ENCODE measurements around the gene DPH2. TPM values are rescaled to one million over a fixed set of nuclear protein-coding genes. Genes with fewer than 3 reads are reported as not detected.

Gene DPH2
- total and polyA plus RNA-seq, 4 donors, result 14.3 to 27.4 (median 19.2) TPM

DNA sequence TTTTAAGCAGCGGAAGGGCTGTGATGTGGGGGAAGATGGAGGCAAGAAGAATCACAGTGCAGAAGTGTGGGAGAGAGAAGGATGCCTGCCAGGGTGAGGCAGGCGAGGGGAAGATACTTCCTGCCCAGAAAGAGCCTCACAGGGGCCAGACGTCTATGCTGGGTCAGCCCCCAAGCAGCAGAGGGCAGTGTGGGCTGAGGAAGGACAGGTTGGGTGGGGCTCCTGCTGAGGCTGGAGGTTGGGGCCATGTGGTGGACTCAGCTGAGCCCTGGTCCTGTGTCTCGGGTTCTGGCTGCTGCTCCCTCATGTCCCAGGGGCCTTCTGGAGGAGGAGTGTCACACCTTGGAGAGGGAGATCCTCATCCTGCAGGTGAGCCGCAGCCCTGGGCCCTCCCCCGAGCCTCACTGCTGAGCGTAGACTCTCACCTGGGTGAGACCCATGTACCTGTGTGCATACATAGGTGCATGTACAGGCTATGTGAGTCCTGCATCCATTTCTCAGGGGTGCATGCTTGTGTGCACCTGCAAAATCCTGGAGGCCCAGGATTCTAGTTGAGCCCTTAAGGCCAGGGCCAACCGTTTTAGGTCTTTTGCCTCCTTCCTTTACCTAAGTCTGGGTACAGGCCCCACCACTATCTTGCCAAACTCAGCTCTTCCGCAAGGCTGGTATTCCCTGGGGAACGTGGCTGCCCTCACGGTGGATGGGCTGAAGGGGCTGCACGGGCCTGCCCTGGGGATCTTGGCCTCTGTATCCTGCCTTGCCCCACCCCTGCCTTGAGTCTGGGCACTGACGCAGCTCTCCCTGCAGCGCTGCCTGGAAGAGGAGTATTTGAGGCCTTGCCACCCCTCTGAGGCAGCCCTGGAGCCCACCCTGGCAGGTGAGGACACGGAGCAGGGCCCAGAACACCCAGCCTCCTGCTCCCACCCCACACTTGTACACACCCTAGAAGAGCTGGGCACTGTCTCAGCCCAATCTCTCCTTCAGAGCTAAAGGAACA, 25.3 kb downstream of the DPH2 start:
- no peaks in the 10 kb centered on the region for H3K27me3 ChIP-seq (ENCODE audit: control insufficient read depth, insufficient read depth, low read length)
- H3K36me3 ChIP-seq (ENCODE audit: control insufficient read depth, insufficient read depth, low read length), result peaks cover 60% of the 10 kb centered on the region
- DNase-seq (ENCODE audit: low read depth in 4 of 6, low spot score in 6 of 6), result peak in 1 of 6 donors; percentile 6
- H3K9me3 ChIP-seq (ENCODE audit: control insufficient read depth, insufficient read depth, low read length), result no peaks in the 10 kb centered on the region
- no peak overlapping the region for H3K27ac ChIP-seq (ENCODE audit: low read depth, low read length)
- H3K4me3 ChIP-seq (ENCODE audit: low read depth, low read length), result no peak overlapping the region
- H3K4me1 ChIP-seq (ENCODE audit: control insufficient read depth, insufficient read depth, low read length), result peaks cover 80% of the 10 kb centered on the region
- WGBS (ENCODE audit: insufficient coverage), result 76% methylated on average over 15 of the region's 15 CpGs

DNA sequence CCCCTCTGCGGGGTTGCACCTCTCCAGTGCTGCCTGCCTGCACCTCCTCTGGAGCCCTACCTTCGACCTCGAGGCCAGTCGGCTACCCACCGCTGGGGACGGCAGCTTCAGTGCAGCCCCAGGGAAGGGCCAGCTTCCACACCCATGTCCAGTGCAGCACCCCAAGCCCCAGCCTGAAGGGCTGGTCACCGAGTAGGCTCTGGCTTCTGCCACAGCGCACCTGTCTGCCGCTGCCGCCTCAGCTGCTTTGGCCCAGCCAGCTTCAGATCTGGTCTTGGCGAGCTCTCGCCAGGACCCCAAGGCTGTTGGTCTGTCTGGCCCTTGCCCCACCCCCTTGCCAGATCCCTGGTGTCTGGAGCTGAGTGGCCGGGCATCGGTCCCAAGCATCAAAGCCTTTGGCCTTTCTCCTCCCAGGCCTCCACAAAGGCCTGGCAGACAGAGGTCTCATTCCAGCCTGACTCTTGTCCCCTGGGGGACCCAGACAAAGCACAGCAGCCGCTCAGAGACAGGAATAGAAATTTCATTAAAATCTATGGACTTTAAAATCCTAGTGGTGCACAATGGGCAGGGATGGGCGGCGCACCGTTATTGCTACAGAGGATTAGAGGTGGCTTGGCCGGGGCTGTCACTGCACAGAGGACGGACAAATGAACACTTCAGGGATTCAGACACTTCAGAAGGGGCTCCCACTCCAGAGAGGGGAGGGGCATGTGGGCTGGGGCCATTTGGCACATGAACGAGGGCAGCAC, 26.3 kb downstream of the DPH2 start:
- Histone ChIP-seq H3K9me3 (ENCODE audit: control insufficient read depth, insufficient read depth, low read length) (no peaks in the 10 kb centered on the region), H3K27me3 (ENCODE audit: control insufficient read depth, insufficient read depth, low read length) (no peaks in the 10 kb centered on the region), H3K4me3 (ENCODE audit: low read depth, low read length) (no peak overlapping the region), H3K4me1 (ENCODE audit: control insufficient read depth, insufficient read depth, low read length) (peaks cover 73% of the 10 kb centered on the region), H3K27ac (ENCODE audit: low read depth, low read length) (no peak overlapping the region), H3K36me3 (ENCODE audit: control insufficient read depth, insufficient read depth, low read length) (peaks cover 62% of the 10 kb centered on the region)
- DNase-seq (ENCODE audit: low read depth in 4 of 6, low spot score in 6 of 6), result peak in 2 of 6 donors; percentile 4 to 56
- WGBS (ENCODE audit: insufficient coverage), result 53% methylated on average over 20 of the region's 21 CpGs

DNA sequence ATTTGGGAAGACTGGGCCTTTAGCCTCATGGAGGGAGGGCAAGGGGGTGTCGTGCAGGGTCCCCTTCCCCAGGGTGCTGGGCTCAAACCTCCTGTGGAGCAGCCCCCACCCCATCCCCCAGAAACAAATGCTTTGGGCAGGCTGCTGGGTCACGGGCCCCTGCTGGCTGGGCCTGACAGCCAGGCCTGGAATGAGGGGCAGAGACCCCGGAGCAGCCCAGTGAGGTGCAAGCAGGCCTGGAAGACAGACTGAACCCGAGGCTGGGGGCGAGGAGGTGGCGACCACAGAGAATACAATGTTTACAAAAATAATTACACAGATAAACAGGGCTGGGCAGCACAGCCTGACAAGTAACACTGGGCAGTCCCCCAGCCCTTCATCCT, 26.9 kb downstream of the DPH2 start:
- H3K36me3 ChIP-seq (ENCODE audit: control insufficient read depth, insufficient read depth, low read length), result peaks cover 68% of the 10 kb centered on the region
- H3K27ac ChIP-seq (ENCODE audit: low read depth, low read length), result no peak overlapping the region
- WGBS (ENCODE audit: insufficient coverage), result 38% methylated on average over 4 of the region's 6 CpGs
- no peaks in the 10 kb centered on the region for H3K27me3 ChIP-seq (ENCODE audit: control insufficient read depth, insufficient read depth, low read length)
- H3K4me3 ChIP-seq (ENCODE audit: low read depth, low read length), result no peak overlapping the region
- H3K9me3 ChIP-seq (ENCODE audit: control insufficient read depth, insufficient read depth, low read length), result no peaks in the 10 kb centered on the region
- H3K4me1 ChIP-seq (ENCODE audit: control insufficient read depth, insufficient read depth, low read length), result peaks cover 67% of the 10 kb centered on the region
- no peak for DNase-seq (ENCODE audit: low read depth in 4 of 6, low spot score in 6 of 6)

DNA sequence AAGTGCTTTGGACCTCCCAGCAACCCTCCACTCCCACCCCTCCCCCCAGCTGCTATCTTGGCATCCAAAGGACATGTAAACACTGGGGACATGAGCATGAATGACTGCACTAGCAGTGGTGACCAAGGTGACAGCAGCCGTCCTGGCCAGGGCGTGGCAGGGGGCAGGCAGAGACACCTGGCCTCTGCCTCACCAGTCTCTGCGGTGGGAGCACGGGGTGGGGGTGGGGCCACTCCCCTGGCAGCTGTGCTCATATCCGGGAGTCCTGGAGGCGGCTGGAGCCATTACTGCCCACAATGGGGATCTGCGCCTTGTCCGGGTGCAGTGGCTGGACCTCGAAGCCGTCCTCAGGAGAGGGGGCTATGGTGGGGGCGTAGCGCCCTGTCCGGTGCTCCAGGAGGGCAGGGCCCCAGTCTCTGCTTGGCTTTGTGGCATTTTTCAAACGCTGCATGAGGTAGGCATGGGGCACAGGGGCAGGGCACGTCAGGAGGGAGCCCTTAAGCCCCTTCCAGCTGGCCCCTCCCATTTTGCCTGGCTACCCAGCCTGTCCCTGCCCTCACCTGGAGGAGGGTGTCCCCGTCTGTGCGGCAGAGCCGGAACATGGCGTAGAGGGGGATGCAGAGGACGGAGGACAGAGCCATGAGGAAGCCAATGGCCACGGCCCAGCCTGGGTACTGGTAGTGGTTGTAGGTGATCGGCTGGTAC, 27.6 kb downstream of the DPH2 start:
- Histone ChIP-seq H3K36me3 (ENCODE audit: control insufficient read depth, insufficient read depth, low read length) (peaks cover 75% of the 10 kb centered on the region), H3K4me3 (ENCODE audit: low read depth, low read length) (no peak overlapping the region), H3K27me3 (ENCODE audit: control insufficient read depth, insufficient read depth, low read length) (no peaks in the 10 kb centered on the region), H3K27ac (ENCODE audit: low read depth, low read length) (no peak overlapping the region), H3K4me1 (ENCODE audit: control insufficient read depth, insufficient read depth, low read length) (peaks cover 60% of the 10 kb centered on the region), H3K9me3 (ENCODE audit: control insufficient read depth, insufficient read depth, low read length) (no peaks in the 10 kb centered on the region)
- no peak for DNase-seq (ENCODE audit: low read depth in 4 of 6, low spot score in 6 of 6)
- WGBS (ENCODE audit: insufficient coverage), result 69% methylated on average over 22 of the region's 22 CpGs

DNA sequence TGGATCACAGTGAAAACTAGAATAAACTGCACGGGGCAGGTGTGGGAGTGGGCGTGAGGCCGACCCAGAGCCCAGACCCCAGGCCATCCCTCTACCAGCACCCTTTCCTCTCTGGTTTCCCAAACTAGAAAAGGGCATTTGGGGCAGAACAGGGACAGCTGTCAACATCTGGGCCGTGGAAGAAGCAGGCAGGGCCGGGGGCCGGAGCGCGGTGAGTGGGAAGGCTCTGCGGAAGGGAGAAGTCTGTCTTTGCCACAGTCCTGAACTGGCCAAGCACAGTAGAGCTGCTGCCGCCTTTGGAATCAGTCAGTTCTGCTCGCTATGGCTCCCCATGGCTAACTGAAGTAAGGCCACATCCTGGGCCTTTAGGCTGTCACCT, 28.2 kb downstream of the DPH2 start:
- H3K4me3 ChIP-seq (ENCODE audit: low read depth, low read length), result no peak overlapping the region
- no peaks in the 10 kb centered on the region for H3K27me3 ChIP-seq (ENCODE audit: control insufficient read depth, insufficient read depth, low read length)
- WGBS (ENCODE audit: insufficient coverage), result 87% methylated on average over 11 of the region's 11 CpGs
- no peak for DNase-seq (ENCODE audit: low read depth in 4 of 6, low spot score in 6 of 6)
- H3K27ac ChIP-seq (ENCODE audit: low read depth, low read length), result no peak overlapping the region
- H3K36me3 ChIP-seq (ENCODE audit: control insufficient read depth, insufficient read depth, low read length), result peaks cover 81% of the 10 kb centered on the region
- H3K9me3 ChIP-seq (ENCODE audit: control insufficient read depth, insufficient read depth, low read length), result no peaks in the 10 kb centered on the region
- peaks cover 55% of the 10 kb centered on the region for H3K4me1 ChIP-seq (ENCODE audit: control insufficient read depth, insufficient read depth, low read length)

DNA sequence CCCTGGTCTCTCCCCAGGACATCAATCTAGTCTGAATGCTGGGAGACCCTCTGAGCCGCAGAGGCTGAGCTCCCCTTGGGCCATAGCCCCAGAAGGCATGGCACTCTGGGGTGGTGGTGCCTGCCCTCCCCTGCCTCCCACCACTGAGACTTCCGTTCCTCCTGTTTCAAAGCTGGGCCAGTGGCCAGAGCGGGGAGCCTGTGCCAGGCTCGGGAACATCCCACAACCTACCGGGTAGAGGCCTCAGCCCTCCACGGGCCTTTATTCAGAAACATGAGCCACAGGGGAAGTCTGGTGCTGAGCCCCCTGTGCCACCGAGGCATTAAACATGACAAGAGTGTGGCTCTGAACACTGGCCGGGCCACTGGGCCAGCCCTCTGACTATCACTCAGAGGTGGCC, 29.6 kb downstream of the DPH2 start:
- H3K4me1 ChIP-seq (ENCODE audit: control insufficient read depth, insufficient read depth, low read length), result peaks cover 51% of the 10 kb centered on the region
- H3K36me3 ChIP-seq (ENCODE audit: control insufficient read depth, insufficient read depth, low read length), result peaks cover 92% of the 10 kb centered on the region
- no peaks in the 10 kb centered on the region for H3K9me3 ChIP-seq (ENCODE audit: control insufficient read depth, insufficient read depth, low read length)
- H3K27me3 ChIP-seq (ENCODE audit: control insufficient read depth, insufficient read depth, low read length), result no peaks in the 10 kb centered on the region
- no peak overlapping the region for H3K4me3 ChIP-seq (ENCODE audit: low read depth, low read length)
- no peak for DNase-seq (ENCODE audit: low read depth in 4 of 6, low spot score in 6 of 6)
- H3K27ac ChIP-seq (ENCODE audit: low read depth, low read length), result peak overlapping the region; percentile 40
- 52% methylated on average over 8 of the region's 8 CpGs for WGBS (ENCODE audit: insufficient coverage)

DNA sequence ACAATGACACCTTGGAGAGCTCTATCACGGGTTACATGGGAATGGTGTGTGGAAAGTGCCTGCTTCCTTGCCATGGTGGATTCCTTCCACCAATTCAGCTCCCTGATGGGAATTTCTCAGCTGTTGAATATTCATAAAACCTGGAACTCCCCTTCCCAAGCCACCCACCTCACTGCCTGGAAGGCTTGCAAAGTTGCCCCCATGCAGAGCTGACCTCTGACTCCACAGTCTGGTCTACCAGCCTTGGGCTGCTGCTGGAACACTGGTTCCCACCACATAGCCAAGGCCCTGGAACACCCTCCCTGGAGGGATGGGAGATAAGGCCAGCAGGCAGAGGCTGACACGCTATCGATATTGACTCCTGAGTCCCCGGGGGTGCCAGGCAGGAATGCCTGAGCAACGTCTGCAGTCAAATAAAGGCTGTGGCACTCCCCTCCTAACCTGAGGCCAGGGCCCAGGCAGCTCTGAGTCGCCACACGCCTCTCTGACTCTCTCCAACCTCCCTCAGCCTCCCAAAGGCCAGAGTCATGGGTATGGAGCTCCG, 30.4 kb downstream of the DPH2 start:
- DNase-seq (ENCODE audit: low read depth in 4 of 6, low spot score in 6 of 6), result no peak
- Histone ChIP-seq H3K4me1 (ENCODE audit: control insufficient read depth, insufficient read depth, low read length) (peaks cover 45% of the 10 kb centered on the region), H3K27ac (ENCODE audit: low read depth, low read length) (no peak overlapping the region), H3K9me3 (ENCODE audit: control insufficient read depth, insufficient read depth, low read length) (no peaks in the 10 kb centered on the region), H3K4me3 (ENCODE audit: low read depth, low read length) (no peak overlapping the region), H3K27me3 (ENCODE audit: control insufficient read depth, insufficient read depth, low read length) (no peaks in the 10 kb centered on the region), H3K36me3 (ENCODE audit: control insufficient read depth, insufficient read depth, low read length) (peaks cover 93% of the 10 kb centered on the region)
- WGBS (ENCODE audit: insufficient coverage), result 85% methylated on average over 7 of the region's 8 CpGs

DNA sequence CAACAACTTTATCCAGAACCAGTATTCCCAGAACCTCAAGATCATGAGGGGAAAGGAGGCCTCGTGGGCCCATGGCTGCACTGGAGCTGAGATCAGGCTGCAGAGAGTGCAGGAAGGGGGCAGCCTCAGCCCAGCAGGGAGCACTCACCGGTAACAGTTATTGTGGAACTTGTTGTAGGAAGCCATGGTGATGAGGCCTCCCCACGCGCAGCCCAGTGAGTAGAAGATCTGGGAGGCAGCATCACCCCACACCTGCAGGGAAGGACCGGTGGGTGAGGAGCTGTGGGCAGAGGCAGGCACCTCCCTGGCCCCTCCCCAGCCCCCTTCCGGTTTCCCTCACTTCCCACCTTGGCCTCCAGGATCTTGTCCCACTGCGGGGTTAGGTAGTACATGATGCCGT, 32.4 kb downstream of the DPH2 start:
- H3K4me1 ChIP-seq (ENCODE audit: control insufficient read depth, insufficient read depth, low read length), result peaks cover 35% of the 10 kb centered on the region
- no peak overlapping the region for H3K27ac ChIP-seq (ENCODE audit: low read depth, low read length)
- H3K4me3 ChIP-seq (ENCODE audit: low read depth, low read length), result no peak overlapping the region
- no peaks in the 10 kb centered on the region for H3K9me3 ChIP-seq (ENCODE audit: control insufficient read depth, insufficient read depth, low read length)
- 76% methylated on average over 7 of the region's 8 CpGs for WGBS (ENCODE audit: insufficient coverage)
- peaks cover 89% of the 10 kb centered on the region for H3K36me3 ChIP-seq (ENCODE audit: control insufficient read depth, insufficient read depth, low read length)
- H3K27me3 ChIP-seq (ENCODE audit: control insufficient read depth, insufficient read depth, low read length), result no peaks in the 10 kb centered on the region
- DNase-seq (ENCODE audit: low read depth in 4 of 6, low spot score in 6 of 6), result no peak

DNA sequence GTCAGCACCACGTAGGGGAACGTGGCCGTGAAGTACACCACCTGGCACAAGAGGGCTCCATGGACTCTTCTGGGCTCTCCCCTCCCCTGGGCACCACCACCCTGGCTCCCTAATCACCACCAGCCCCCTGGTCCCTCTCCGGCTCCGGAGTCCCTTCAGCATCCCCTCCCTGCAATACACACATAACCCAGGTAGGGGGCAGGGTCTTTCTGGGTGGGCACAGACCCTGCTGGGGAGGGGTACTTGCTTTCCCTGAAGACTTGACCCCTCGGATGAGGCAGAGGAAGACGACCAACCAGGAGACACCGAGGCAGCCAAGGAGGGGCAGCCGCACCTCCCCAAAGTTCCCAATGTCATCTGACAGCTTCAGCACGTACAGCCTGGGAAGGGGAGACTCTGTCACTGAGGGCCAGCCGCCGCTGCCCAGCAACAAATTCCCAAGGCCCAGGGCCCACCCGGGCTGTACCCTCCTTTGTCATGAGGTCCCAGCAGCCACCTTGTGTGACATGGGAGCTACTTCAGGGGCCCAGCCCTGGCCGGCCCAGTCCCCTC, 32.9 kb downstream of the DPH2 start:
- WGBS (ENCODE audit: insufficient coverage), result 78% methylated on average over 13 of the region's 14 CpGs
- Histone ChIP-seq H3K4me1 (ENCODE audit: control insufficient read depth, insufficient read depth, low read length) (peaks cover 35% of the 10 kb centered on the region), H3K9me3 (ENCODE audit: control insufficient read depth, insufficient read depth, low read length) (no peaks in the 10 kb centered on the region), H3K27ac (ENCODE audit: low read depth, low read length) (no peak overlapping the region), H3K36me3 (ENCODE audit: control insufficient read depth, insufficient read depth, low read length) (peaks cover 89% of the 10 kb centered on the region), H3K4me3 (ENCODE audit: low read depth, low read length) (no peak overlapping the region), H3K27me3 (ENCODE audit: control insufficient read depth, insufficient read depth, low read length) (no peaks in the 10 kb centered on the region)
- DNase-seq (ENCODE audit: low read depth in 4 of 6, low spot score in 6 of 6), result no peak

Measured in spinal cord (tissue), 10 donors.